Tibial artery (tissue), 4 donors: Measurements from ENCODE around the gene NPPA.

ENCODE experiments used
- DNase-seq, 2 donors: peaks; one replicate each; pipeline ENCODE4 v3.0.0-alpha.2; 2019
- H3K27ac ChIP-seq, 2 donors: fragments of 200-600 bp; sonication (generic) in 1 of 2; 1 replicate in 1 of 2; 2 replicates in 1 of 2; pipeline ENCODE4 v1.5.1; 2018 to 2019; ENCODE audit warnings: mild to moderate bottlenecking in 1 of 2
- H3K27me3 ChIP-seq, 2 donors: fragments of 200-600 bp; sonication (generic) in 1 of 2; one replicate each; pipeline versions ENCODE4 v1.5.1 to v1.6.0; 2016 to 2019
- H3K36me3 ChIP-seq, 3 donors: fragments of 200-600 bp; sonication (generic) in 2 of 3; one replicate each; pipeline ENCODE4 v1.5.1; 2016 to 2019; ENCODE audit warnings: mild to moderate bottlenecking in 2 of 3
- H3K4me1 ChIP-seq, 4 donors: fragments of 200-600 bp; sonication (generic) in 2 of 4; 1 replicate in 3 of 4; 2 replicates in 1 of 4; pipeline ENCODE4 v1.5.1; 2016 to 2019
- H3K4me3 ChIP-seq, 2 donors: fragments of 200-600 bp; sonication (generic) in 1 of 2; 1 replicate in 1 of 2; 2 replicates in 1 of 2; pipeline ENCODE4 v1.5.1; 2018 to 2019; ENCODE audit warnings: mild to moderate bottlenecking in 2 of 2
- H3K9me3 ChIP-seq, 3 donors: fragments of 200-600 bp; sonication (generic) in 1 of 3; one replicate each; pipeline ENCODE4 v1.5.1; 2016 to 2019
- intact Hi-C: fragments of 100-400 bp; cut with DNase I; formaldehyde crosslinking; loops from one replicate; pipeline ENCODE4 v1.15.0; 2023; ENCODE audit warnings: low total_unique reads
- TF ChIP-seq, protein P1 (sequence below), 2 experiments: fragments of 200-600 bp in 1 of 2; fragments of 450-650 bp in 1 of 2; IDR thresholded peaks; one replicate each; pipeline ENCODE4 v1.5.1; 2017 to 2019; ENCODE audit warnings: antibody characterized with exemption in 2 of 2, mild to moderate bottlenecking in 1 of 2, moderate library complexity in 1 of 2

The NPPA gene

DNA sequence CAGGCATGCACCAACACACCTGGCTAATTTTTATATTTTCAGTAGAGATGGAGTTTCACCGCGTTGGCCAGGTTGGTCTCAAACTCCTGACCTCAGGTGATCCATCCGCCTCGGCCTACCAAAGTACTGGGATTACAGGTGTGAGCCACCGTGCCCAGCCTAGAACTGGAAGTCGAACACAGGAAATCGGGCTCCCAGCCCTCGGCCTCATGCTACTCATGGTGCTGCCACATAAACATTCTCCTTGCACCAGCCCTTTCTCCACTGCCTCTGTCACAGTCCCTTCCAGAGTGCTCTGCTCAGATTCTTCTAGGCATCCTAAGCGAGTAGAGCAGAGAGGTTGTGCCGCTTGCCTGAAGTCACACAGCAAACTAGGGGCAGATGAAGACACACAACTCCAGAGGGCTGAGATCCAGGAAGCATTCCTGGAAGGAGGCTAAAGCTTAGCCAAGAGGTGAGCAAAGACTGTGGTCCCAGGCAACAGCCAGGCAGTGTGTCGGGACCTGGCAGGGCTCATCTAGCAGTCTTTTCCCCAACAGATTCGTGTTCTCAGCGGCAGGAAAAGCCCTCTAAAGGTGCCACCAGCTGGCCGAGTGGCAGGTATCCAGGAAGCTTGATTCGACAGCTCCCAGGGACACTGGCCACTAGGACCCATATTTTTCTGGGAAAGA is 40.8 kb upstream of the NPPA start:
- H3K36me3 ChIP-seq = no peaks in the 10 kb centered on the region
- H3K27me3 ChIP-seq = peaks cover 0 to 8% of the 10 kb centered on the region in 2 donors
- no peaks in the 10 kb centered on the region for H3K4me1 ChIP-seq
- no peak for DNase-seq
- H3K9me3 ChIP-seq = no peaks in the 10 kb centered on the region
- no peak overlapping the region for H3K4me3 ChIP-seq
- H3K27ac ChIP-seq = no peak overlapping the region
- intact Hi-C loops = no loop called here
- TF ChIP-seq, protein P1, sequence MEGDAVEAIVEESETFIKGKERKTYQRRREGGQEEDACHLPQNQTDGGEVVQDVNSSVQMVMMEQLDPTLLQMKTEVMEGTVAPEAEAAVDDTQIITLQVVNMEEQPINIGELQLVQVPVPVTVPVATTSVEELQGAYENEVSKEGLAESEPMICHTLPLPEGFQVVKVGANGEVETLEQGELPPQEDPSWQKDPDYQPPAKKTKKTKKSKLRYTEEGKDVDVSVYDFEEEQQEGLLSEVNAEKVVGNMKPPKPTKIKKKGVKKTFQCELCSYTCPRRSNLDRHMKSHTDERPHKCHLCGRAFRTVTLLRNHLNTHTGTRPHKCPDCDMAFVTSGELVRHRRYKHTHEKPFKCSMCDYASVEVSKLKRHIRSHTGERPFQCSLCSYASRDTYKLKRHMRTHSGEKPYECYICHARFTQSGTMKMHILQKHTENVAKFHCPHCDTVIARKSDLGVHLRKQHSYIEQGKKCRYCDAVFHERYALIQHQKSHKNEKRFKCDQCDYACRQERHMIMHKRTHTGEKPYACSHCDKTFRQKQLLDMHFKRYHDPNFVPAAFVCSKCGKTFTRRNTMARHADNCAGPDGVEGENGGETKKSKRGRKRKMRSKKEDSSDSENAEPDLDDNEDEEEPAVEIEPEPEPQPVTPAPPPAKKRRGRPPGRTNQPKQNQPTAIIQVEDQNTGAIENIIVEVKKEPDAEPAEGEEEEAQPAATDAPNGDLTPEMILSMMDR (IDR thresholded peaks at IDR 0.05) = no peak

DNA sequence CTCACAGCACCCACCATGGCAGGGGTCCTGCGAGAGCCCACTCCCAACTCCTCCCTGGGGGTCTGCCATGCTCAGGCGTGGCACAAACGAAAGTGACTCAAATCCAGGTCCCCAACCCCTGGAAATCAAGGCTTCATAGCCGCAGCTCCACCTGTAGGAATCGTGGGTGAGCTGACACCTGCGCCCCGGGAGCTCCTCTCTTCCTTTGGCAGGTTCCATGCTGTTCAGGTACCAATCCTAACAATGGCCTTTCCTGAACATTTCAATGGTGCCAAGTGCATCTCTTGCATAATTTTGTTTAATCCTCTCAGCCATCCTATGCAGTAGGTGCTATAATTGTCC is 40.1 kb upstream of the NPPA start:
- H3K27me3 ChIP-seq = peaks cover 0 to 7% of the 10 kb centered on the region in 2 donors
- no peak overlapping the region for H3K4me3 ChIP-seq
- TF ChIP-seq, protein P1 (IDR thresholded peaks at IDR 0.05) = no peak
- no peak for DNase-seq
- H3K27ac ChIP-seq = no peak overlapping the region
- no peaks in the 10 kb centered on the region for H3K9me3 ChIP-seq
- no peaks in the 10 kb centered on the region for H3K4me1 ChIP-seq
- intact Hi-C loops = no loop called here
- H3K36me3 ChIP-seq = no peaks in the 10 kb centered on the region

DNA sequence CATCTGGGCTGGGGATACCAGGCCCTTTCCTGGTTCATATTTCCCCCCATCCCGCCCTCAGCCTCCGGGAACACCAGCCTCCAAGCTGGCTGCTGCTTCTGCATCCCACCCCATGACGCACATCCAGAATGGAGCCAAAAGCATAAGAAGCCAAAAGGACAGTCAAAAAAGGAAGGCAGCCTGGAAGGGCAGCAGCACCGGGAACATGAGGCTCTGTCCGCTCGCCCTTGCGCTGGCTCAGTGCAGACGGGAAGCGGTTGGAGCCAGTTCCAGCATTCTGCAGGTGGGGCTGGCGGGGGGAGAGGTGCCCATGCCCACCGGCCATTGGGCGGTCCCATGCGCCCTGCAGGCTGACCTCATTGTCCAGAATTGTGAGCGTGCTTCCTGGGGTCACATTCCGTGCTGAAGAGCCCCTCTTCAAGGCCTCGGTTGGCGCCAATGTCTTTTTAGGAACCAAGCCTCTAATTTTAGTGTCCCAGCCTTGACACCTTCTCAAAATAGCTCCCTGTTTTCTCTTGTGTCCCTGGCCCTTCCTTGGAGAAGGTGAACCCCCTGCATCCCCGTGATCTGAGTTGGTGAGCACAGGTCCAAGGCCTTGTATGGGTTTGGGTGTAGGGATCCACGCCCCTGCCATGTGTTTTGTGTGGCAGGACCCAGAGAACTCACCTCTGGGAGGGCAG is 39.5 kb upstream of the NPPA start:
- Histone ChIP-seq H3K9me3 (no peaks in the 10 kb centered on the region), H3K27me3 (peaks cover 0 to 7% of the 10 kb centered on the region in 2 donors), H3K27ac (no peak overlapping the region), H3K4me1 (no peaks in the 10 kb centered on the region), H3K4me3 (no peak overlapping the region), H3K36me3 (no peaks in the 10 kb centered on the region)
- DNase-seq = no peak
- intact Hi-C loops = no loop called here
- TF ChIP-seq, protein P1 (IDR thresholded peaks at IDR 0.05) = no peak

DNA sequence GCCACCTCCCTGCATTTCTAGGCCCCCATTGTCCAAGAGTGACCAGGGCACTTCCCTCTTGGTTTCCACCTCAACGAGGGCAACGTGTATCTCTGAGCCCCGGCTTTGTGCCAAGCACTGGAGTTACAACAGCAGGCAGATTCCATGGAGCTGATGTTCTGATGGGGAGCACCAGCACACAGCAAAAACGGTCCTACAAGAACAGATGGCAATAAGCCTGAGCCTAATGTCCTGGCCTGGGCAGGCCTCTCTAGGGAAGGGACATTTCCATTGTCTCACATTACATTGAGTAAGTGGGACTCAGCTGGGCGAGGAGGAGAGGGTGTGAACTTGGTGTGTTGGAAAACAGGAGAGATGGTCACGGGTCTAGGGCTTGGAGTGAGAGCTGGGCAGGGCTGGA is 38.3 kb upstream of the NPPA start:
- TF ChIP-seq, protein P1 (IDR thresholded peaks at IDR 0.05) = no peak
- Histone ChIP-seq H3K27me3 (peaks cover 0 to 9% of the 10 kb centered on the region in 2 donors), H3K4me3 (no peak overlapping the region), H3K4me1 (peaks cover 0 to 4% (median 2%) of the 10 kb centered on the region in 4 donors), H3K36me3 (no peaks in the 10 kb centered on the region), H3K27ac (no peak overlapping the region), H3K9me3 (no peaks in the 10 kb centered on the region)
- intact Hi-C loops = no loop called here
- DNase-seq = no peak

DNA sequence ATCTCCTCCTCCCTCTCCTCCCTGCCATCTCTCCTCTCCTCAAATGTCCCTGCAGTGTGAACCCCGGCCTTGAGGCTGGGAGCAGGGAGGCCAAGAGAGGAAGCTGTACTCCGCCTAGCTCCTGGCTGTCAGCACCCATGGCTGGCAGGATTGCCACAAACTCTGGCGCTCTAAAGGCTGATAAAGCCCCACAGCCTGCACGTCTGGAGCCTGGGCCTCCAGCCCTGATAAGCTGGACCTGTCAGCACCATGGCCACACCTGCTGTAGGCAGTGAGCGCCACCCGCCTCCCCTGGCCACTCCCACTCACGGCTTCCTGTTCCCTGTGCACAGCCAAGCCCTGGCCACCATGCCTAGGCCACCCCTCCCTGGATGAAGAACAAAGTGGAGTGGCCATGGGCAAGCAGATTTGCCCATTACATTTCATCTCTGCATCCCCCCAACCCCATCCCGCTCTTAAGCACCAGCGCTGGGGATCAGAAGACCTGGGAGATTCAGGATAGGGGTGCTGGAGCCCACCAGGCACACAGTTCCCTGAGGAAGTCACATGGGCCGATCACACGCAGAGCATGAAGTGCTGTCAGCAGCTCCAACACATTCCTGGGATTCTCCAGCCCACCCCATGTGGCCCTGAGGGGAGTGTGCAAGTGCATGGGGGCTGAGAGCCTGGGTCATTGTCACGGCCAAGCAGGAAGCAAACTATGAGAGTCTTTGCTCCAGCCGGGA is 35.4 kb upstream of the NPPA start:
- H3K4me1 ChIP-seq = peaks cover 0 to 14% (median 10%) of the 10 kb centered on the region in 4 donors
- H3K4me3 ChIP-seq = no peak overlapping the region
- H3K27ac ChIP-seq = no peak overlapping the region
- no peaks in the 10 kb centered on the region for H3K9me3 ChIP-seq
- H3K27me3 ChIP-seq = peaks cover 0 to 18% of the 10 kb centered on the region in 2 donors
- TF ChIP-seq, protein P1 (IDR thresholded peaks at IDR 0.05) = no peak
- no peaks in the 10 kb centered on the region for H3K36me3 ChIP-seq
- no peak for DNase-seq
- intact Hi-C loops = no loop called here
